Activated T-cell treated with anti-CD3 and anti-CD28 coated beads, Interleukin-2, amount 50 U/mL, for 1 hour (primary cell): Measurements from ENCODE around the gene CNTNAP5.

Experiments
- DNase-seq: peaks from one replicate; pipeline ENCODE4 v3.0.0-alpha.2; 2020

The CNTNAP5 gene

GRCh38 chr2:124647245-124647644 lies 622.2 kb downstream of the CNTNAP5 start:
- DNase-seq, result no peak

- no peak for DNase-seq
Measured at GRCh38 chr2:124647663-124648062, 622.6 kb downstream of the CNTNAP5 start.

GRCh38 chr2:124649001-124649400 lies 623.9 kb downstream of the CNTNAP5 start:
- no peak for DNase-seq

GRCh38 chr2:124652099-124652498 lies 627.0 kb downstream of the CNTNAP5 start:
- DNase-seq, result no peak

GRCh38 chr2:124658373-124658772 lies 633.3 kb downstream of the CNTNAP5 start:
- DNase-seq, result no peak

GRCh38 chr2:124661558-124661957 lies 636.5 kb downstream of the CNTNAP5 start:
- no peak for DNase-seq

- no peak for DNase-seq
Measured at GRCh38 chr2:124662946-124663644, 638.0 kb downstream of the CNTNAP5 start.

GRCh38 chr2:124663645-124663997 lies 638.5 kb downstream of the CNTNAP5 start:
- DNase-seq, result no peak

- DNase-seq, result no peak
Measured at GRCh38 chr2:124664363-124664762, 639.3 kb downstream of the CNTNAP5 start.

- no peak for DNase-seq
Measured at GRCh38 chr2:124666976-124667375, 641.9 kb downstream of the CNTNAP5 start.

GRCh38 chr2:124668161-124668560 lies 643.1 kb downstream of the CNTNAP5 start:
- no peak for DNase-seq

- DNase-seq, result no peak
Measured at GRCh38 chr2:124670187-124670586, 645.1 kb downstream of the CNTNAP5 start.

GRCh38 chr2:124678043-124678442 lies 653.0 kb downstream of the CNTNAP5 start:
- DNase-seq, result no peak

- no peak for DNase-seq
Measured at GRCh38 chr2:124683536-124684428, 658.7 kb downstream of the CNTNAP5 start.

GRCh38 chr2:124689348-124689747 lies 664.3 kb downstream of the CNTNAP5 start:
- DNase-seq, result no peak

GRCh38 chr2:124692216-124692615 lies 667.1 kb downstream of the CNTNAP5 start:
- DNase-seq, result no peak

- no peak for DNase-seq
Measured at GRCh38 chr2:124692707-124693106, 667.6 kb downstream of the CNTNAP5 start.

GRCh38 chr2:124693156-124693555 lies 668.1 kb downstream of the CNTNAP5 start:
- no peak for DNase-seq

GRCh38 chr2:124698979-124699565 lies 674.0 kb downstream of the CNTNAP5 start:
- DNase-seq, result no peak

- DNase-seq, result no peak
Measured at GRCh38 chr2:124702777-124703176, 677.7 kb downstream of the CNTNAP5 start.

GRCh38 chr2:124704071-124704925 lies 679.2 kb downstream of the CNTNAP5 start:
- no peak for DNase-seq

- no peak for DNase-seq
Measured at GRCh38 chr2:124708661-124709060, 683.6 kb downstream of the CNTNAP5 start.

GRCh38 chr2:124713969-124714368 lies 688.9 kb downstream of the CNTNAP5 start:
- no peak for DNase-seq
